C4-2B (cell line): ENCODE results near the gene TNK2.

ENCODE experiments used
- H3K27ac ChIP-seq: fragments of 450-650 bp; 2 replicates; pipeline ENCODE4 v1.5.1; 2017
- ZFX ChIP-seq: fragments of 450-650 bp; IDR thresholded peaks from 2 replicates; pipeline ENCODE4 v1.6.1; 2017
- TF ChIP-seq, protein P1 (sequence below): fragments of 450-650 bp; conservative IDR thresholded peaks from 2 replicates; pipeline ENCODE4 v1.5.1; 2017; ENCODE audit warnings: mild to moderate bottlenecking

Gene TNK2

DNA sequence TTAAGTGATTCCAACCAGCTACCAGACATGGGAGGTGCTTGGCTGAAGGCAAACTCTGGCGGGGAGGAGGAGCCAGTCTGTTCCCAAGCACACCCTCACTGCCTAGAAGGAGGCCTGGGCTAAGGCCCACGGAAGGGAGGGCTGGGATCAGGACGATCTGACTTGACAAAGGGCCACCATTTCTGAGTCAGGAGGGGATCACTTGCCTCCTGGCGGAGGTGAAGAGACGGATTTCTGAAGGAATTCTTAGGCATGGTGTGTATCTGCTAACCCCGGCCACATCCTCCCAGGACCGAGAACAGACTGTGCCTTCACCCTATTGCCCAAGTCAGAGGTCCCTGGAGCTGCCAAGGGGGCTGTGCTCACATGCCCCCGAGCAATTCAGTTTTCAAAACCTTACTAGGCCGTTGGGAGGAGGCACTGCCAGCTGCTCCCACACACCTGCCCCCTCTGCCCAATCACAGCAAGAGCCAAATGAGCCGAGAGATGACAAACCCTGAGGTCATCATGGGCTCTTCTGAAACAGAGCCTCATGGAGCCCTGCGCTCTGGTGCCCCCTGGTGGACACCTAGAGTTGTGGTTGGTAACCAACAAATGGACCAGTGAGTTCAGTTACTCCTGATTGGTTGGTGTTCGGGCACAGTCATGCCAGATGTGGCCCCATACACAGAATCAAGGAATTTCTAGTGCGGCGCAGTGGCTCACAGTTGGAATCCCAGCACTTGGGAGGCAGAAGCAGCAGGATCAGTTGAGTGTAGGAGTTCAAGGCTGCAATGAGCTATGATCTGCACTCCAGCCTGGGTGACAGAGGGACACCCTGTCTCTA is 6.5 kb upstream of the TNK2 start:
- peak overlapping the region; percentile 68 for H3K27ac ChIP-seq
- TF ChIP-seq, protein P1, sequence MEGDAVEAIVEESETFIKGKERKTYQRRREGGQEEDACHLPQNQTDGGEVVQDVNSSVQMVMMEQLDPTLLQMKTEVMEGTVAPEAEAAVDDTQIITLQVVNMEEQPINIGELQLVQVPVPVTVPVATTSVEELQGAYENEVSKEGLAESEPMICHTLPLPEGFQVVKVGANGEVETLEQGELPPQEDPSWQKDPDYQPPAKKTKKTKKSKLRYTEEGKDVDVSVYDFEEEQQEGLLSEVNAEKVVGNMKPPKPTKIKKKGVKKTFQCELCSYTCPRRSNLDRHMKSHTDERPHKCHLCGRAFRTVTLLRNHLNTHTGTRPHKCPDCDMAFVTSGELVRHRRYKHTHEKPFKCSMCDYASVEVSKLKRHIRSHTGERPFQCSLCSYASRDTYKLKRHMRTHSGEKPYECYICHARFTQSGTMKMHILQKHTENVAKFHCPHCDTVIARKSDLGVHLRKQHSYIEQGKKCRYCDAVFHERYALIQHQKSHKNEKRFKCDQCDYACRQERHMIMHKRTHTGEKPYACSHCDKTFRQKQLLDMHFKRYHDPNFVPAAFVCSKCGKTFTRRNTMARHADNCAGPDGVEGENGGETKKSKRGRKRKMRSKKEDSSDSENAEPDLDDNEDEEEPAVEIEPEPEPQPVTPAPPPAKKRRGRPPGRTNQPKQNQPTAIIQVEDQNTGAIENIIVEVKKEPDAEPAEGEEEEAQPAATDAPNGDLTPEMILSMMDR: peak; percentile 100
- TF ChIP-seq ZFX: no peak

DNA sequence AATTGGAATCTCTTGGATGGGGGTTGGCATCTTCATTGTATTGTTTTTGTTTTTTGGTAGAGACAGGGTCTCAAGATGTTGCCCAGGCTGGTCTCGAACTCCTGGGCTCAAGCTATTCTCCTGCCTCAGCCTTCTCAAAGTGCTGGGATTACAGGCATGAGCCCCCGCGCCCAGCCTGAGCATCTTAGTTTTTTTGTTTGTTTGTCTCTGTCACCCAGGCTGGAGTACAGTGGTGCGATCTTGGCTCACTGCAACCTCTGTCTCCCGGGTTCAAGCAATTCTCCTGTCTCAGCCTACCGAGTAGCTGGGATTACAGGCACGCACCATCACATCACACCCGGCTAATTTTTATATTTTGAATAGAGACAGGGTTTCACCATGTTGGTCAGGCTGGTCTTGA is 5.8 kb upstream of the TNK2 start:
- peak overlapping the region; percentile 68 for H3K27ac ChIP-seq

DNA sequence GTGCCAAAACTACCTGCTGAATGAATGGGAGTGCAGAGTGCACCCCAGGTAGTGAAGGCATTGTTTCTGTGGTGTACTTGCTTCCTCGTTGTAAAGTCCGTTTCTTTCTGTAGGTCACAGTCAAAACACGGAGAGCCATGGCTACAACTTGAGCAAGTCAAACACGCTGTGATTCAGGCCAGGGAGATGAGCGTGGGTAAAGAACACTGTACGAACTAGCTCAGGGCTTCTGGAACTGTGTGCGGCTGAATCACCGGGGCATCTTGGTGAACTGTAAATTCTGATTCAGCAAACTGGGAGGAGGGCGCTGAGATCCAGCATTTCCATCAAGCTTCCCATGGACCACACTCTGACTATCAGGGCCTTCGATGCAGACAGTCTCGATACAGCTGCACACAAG is 5.0 kb upstream of the TNK2 start:
- no peak for TF ChIP-seq ZFX
- TF ChIP-seq, protein P1: no peak
- H3K27ac ChIP-seq: peak overlapping the region; percentile 68; the same call in 1 of the 2 replicates

DNA sequence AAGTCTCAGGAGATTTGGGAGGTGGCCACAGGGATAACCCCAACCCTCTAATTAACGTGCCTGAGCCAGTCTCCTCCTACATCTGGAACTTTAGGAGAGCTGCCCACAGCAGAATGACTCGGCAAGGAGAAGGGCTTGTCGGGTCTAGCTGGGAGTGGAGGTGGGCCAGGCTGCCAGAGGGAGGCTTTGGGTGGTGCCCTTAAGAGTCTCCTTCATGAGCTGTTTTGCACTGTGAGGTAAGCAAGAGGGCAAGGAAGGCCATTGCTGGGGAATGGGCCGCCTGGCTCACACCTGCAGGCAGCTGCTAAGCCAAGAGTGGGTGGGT is 3.6 kb upstream of the TNK2 start:
- no peak for TF ChIP-seq ZFX
- TF ChIP-seq, protein P1: no peak
- peak overlapping the region; percentile 80 for H3K27ac ChIP-seq

DNA sequence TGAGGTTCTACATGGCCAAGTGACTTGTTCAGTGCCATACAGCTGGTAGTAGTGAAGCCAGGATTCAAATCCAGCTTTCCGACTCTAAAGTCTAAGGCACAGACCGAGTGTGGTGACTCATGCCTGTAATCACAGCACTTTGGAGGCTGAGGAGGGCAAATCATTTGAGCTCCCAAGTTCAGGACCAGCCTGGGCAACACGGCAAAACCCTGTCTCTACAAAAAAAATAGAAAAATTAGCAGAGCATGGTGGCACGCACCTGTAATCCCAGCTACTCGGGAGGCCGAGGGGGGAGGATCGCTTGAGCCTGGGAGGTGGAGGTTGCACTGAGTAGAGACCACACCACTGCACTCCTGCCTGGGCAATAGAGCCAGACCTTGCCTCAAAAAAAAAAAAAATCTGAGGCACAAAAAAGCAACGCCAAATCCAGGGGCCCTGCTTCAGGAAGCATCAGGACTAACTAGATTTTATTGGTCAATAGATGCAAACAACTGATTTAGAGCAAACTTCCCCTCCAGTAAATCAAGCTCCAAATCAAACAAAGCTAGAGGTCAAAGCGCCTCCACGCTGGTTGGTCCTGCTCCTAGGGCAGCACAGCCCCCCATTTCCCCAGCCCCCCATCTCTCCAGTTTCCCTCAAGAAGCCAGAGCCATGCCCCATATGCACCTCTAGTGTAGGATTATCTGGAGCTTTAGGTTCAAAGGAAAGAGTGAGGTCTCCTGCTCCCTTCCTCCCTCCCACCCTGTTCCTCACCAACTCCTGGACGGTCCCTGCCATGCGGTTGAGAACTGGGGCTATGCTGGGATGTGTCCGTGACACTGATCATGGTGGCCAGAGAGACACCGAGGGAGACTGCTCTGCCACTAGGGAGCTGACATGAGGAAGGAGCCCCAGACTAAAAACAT is 2.9 kb upstream of the TNK2 start:
- TF ChIP-seq, protein P1: no peak
- no peak for TF ChIP-seq ZFX
- H3K27ac ChIP-seq: peak overlapping the region; percentile 80

DNA sequence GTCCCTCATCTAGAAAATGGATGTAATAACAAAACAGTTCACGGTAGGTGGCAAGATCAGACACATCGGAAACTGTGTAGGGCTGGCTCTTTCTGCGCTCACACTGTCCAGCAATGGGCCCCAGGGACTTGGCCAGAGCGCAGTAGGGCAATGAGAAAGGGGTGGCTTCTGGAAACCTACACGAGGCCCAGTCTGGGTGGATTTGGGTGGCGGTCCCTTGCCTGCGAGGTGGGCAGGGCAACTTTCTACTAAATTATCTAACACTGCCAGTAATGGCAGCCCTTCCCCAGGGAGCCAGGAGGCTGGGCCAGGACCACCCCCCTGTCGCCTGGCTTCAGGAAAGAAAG is 2.1 kb upstream of the TNK2 start:
- H3K27ac ChIP-seq: peak overlapping the region; percentile 80
- TF ChIP-seq, protein P1: no peak
- TF ChIP-seq ZFX: no peak

DNA sequence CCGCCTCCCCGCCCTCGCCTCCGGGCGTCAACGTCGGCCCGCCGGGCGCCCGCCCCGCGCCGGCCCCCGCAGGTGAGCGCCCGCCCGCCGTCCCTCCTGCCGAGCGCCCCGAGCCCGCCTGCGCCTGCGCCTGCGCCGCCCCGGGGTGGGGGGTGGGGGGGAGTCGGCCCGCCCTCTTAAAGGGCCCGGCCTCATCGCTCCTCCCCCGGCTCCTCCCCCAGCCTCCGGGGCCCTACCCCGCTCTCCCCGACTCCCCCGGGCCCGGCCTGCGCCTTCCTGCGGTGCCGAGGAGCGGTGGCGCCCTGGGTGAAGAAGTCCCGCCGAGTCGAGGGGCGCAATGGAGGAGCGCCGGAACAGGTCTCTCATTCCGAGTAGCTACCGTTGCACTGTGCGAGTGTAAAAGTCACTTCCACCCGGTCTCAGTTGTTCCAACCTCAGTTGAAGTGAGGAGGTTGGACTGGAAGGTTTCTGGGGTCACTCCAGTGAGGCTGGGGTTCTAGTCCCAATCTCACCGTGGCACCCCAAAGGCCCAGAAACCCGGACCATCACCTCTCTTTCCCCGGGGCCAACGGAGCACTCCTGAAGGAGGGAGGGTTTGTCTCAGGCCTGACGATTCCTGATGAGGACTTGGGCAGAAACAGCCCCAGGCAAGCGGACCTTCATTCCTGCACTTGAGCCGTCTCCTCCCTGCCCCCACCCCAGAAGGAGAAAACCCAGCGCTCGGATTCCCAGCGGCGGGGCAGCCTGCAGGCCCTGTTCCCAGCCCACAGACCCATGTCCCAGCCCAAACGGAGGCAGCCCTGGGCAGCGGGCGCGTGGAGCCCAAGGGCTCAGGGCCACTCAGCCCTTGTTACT is 1.5 kb upstream of the TNK2 start:
- no peak for TF ChIP-seq ZFX
- TF ChIP-seq, protein P1: no peak; the same call in 1 of the 2 replicates
- peak overlapping the region; percentile 80 for H3K27ac ChIP-seq
